Kidney (tissue), 22 donors: Measurements from ENCODE around the gene LONP1. TPM values are rescaled to one million over a fixed set of nuclear protein-coding genes. Genes with fewer than 3 reads are reported as not detected.

Experiments
- DNase-seq, 5 donors: peaks; one replicate each; pipeline ENCODE4 v3.0.0-alpha.2; 2013 to 2020
- FAIRE-seq: peaks from 2 replicates; lab custom pipeline; 2012; peaks lifted over from hg19 to GRCh38; lab: Jason Lieb, UNC
- H3K27ac ChIP-seq, 2 donors: one replicate each; pipeline ENCODE4 v1.7.0; 2013; ENCODE audit warnings: low read depth in 2 of 2, low read length in 2 of 2, inconsistent platforms in 1 of 2
- H3K27me3 ChIP-seq: one replicate; pipeline ENCODE4 v1.7.1; 2013; ENCODE audit warnings: low read length, inconsistent platforms; ENCODE audit not compliant: control insufficient read depth, insufficient read depth
- H3K36me3 ChIP-seq, 3 donors: one replicate each; pipeline versions ENCODE4 v1.7.0 to v1.7.1; 2013; ENCODE audit warnings: low read length in 3 of 3, control low read depth in 1 of 3, inconsistent platforms in 1 of 3; ENCODE audit not compliant: insufficient read depth in 3 of 3, control insufficient read depth in 2 of 3
- H3K4me1 ChIP-seq, 3 donors: one replicate each; pipeline versions ENCODE4 v1.7.0 to v1.7.1; 2013; ENCODE audit warnings: low read length in 3 of 3, inconsistent platforms in 1 of 3, low read depth in 1 of 3; ENCODE audit not compliant: control insufficient read depth in 2 of 3, insufficient read depth in 2 of 3
- H3K4me3 ChIP-seq, 3 donors: one replicate each; pipeline versions ENCODE4 v1.7.0 to v1.8.1; 2013; ENCODE audit warnings: low read length in 3 of 3, control low read depth in 1 of 3, inconsistent platforms in 1 of 3
- H3K9ac ChIP-seq, 3 donors: one replicate each; pipeline versions ENCODE4 v1.7.0 to v1.7.1; 2013; ENCODE audit warnings: low read length in 3 of 3, control low read depth in 1 of 3, inconsistent platforms in 1 of 3
- H3K9me3 ChIP-seq, 3 donors: one replicate each; pipeline versions ENCODE4 v1.7.0 to v1.7.1; 2013; ENCODE audit warnings: low read length in 3 of 3, control low read depth in 1 of 3, inconsistent platforms in 1 of 3; ENCODE audit not compliant: control insufficient read depth in 2 of 3, insufficient read depth in 1 of 3
- CTCF ChIP-seq: IDR thresholded peaks from 3 replicates; pipeline ENCODE4 v1.5.1; 2012; ENCODE audit warnings: mild to moderate bottlenecking, moderate library complexity, borderline replicate concordance; ENCODE audit not compliant: insufficient read depth; ENCODE audit errors: extremely low read depth
- intact Hi-C: fragments of 100-400 bp; cut with DNase I; formaldehyde crosslinking; loops from one replicate; pipeline ENCODE4 v1.11.1; 2022
- long read RNA-seq, 10 donors: library from polyadenylated mRNA in 1 of 10; unstranded in 1 of 10; transcript quantifications; one replicate each; pipeline ENCODE4 v2.0.0 and lab custom pipeline, GENCODE V29; 2021 to 2026
- polyA plus RNA-seq: library from polyadenylated mRNA; stranded (reverse); fragments of 350-450 nt; fragmentation: Illumina TruSeq; extraction: RNeasy Lipid Tissue Mini Kit (QIAGEN cat#74804); gene quantifications from one replicate; pipeline ENCODE4 v1.2.3, GENCODE V29; 2014; ENCODE audit warnings: low read depth, low replicate concordance; ENCODE audit not compliant: insufficient read depth
- total RNA-seq: library from RNA; stranded (reverse); fragmentation: NEBNext Ultra II Directional; extraction: Animal tissue kit (Norgen Biotek cat#: 25700); gene quantifications from one replicate; pipeline ENCODE4 v1.2.1, GENCODE V29; 2021
- donor health status: control.
- donor health status: control.
- donor health status: control.
- donor health status: control.
- donor health status: control.
- donor health status: DM: yes; HTN: yes; CAD: no.
- donor health status: Normal renal cell carcinoma (clear cell type).

Gene LONP1
- total RNA-seq (67.1 TPM), polyA plus RNA-seq (71.5 TPM)
- long read RNA-seq, donor 1, transcript LONP1-201 (18 exons, 3,236 nt) = major isoform, 7 of 13 reads
- long read RNA-seq, donor 1, partial matches to known transcripts = 6 of 13 reads
- long read RNA-seq, donor 1, other reads (novel, unspliced or antisense) = 0 of 13 reads
- long read RNA-seq, donor 2, transcript LONP1-201 (18 exons, 3,236 nt) = major isoform, 5 of 5 reads
- long read RNA-seq, donor 2, partial matches to known transcripts = 0 of 5 reads
- long read RNA-seq, donor 2, other reads (novel, unspliced or antisense) = 0 of 5 reads
- long read RNA-seq, donor 3, transcript LONP1-201 (18 exons, 3,236 nt) = major isoform, 6 of 6 reads
- long read RNA-seq, donor 3, partial matches to known transcripts = 0 of 6 reads
- long read RNA-seq, donor 3, other reads (novel, unspliced or antisense) = 0 of 6 reads
- long read RNA-seq, donor 4, transcript LONP1-201 (18 exons, 3,236 nt) = major isoform, 11 of 20 reads
- long read RNA-seq, donor 4, partial matches to known transcripts = 9 of 20 reads
- long read RNA-seq, donor 4, other reads (novel, unspliced or antisense) = 0 of 20 reads
- long read RNA-seq, donor 5 = 0 reads
- long read RNA-seq, donor 6, partial matches to known transcripts = 0 of 1 reads
- long read RNA-seq, donor 6, other reads (novel, unspliced or antisense) = 0 of 1 reads
- long read RNA-seq, donor 7, transcript LONP1-201 (18 exons, 3,236 nt) = major isoform, 77 of 114 reads
- long read RNA-seq, donor 7, partial matches to known transcripts = 14 of 114 reads
- long read RNA-seq, donor 7, other reads (novel, unspliced or antisense) = 22 of 114 reads
- long read RNA-seq, donor 8, partial matches to known transcripts = 0 of 1 reads
- long read RNA-seq, donor 8, other reads (novel, unspliced or antisense) = 0 of 1 reads
- long read RNA-seq, donor 9, partial matches to known transcripts = 0 of 4 reads
- long read RNA-seq, donor 9, other reads (novel, unspliced or antisense) = 0 of 4 reads
- long read RNA-seq, donor 10, transcript LONP1-201 (18 exons, 3,236 nt) = major isoform, 9 of 9 reads
- long read RNA-seq, donor 10, partial matches to known transcripts = 0 of 9 reads
- long read RNA-seq, donor 10, other reads (novel, unspliced or antisense) = 0 of 9 reads

GRCh38 chr19:5719961-5720790, at the start of gene LONP1, which contains the start of gene CATSPERD:
Gene LONP1, minus strand, starts transcription at chr19:5720146. Its CDS starts 14 bp downstream, at chr19:5720132.
Gene CATSPERD, plus strand, starts transcription at chr19:5720637. Its CDS starts 101 bp downstream, at chr19:5720738.
- TF ChIP-seq CTCF = peak; percentile 95
- H3K9me3 ChIP-seq = no peaks in the 10 kb centered on the region
- no peaks in the 10 kb centered on the region for H3K27me3 ChIP-seq
- H3K36me3 ChIP-seq = peaks cover 0 to 3% (median 0%) of the 10 kb centered on the region in 3 donors
- peak; percentile 99 to 100 (median 100) for DNase-seq
- peaks cover 0 to 17% (median 4%) of the 10 kb centered on the region in 3 donors for H3K4me1 ChIP-seq
- H3K9ac ChIP-seq = peak within 1 kb of the TSS; percentile 71 to 92 (median 80)
- H3K27ac ChIP-seq = peak within 1 kb of the TSS; percentile 94 to 98
- intact Hi-C loops = no loop called here
- H3K4me3 ChIP-seq = peak within 1 kb of the TSS; percentile 81 to 99 (median 98)
- peak; percentile 68 for FAIRE-seq

GRCh38 chr19:5767949-5768348, 48.0 kb upstream of the LONP1 start:
- no peak for TF ChIP-seq CTCF
- H3K27me3 ChIP-seq = no peaks in the 10 kb centered on the region
- intact Hi-C loops = no loop called here
- H3K36me3 ChIP-seq = no peaks in the 10 kb centered on the region
- DNase-seq = no peak
- H3K9ac ChIP-seq = no peak overlapping the region
- H3K27ac ChIP-seq = no peak overlapping the region
- no peak for FAIRE-seq
- no peaks in the 10 kb centered on the region for H3K9me3 ChIP-seq
- H3K4me1 ChIP-seq = no peaks in the 10 kb centered on the region
- H3K4me3 ChIP-seq = no peak overlapping the region

GRCh38 chr19:5765220-5765619, 45.3 kb upstream of the LONP1 start:
- Histone ChIP-seq H3K9me3 (no peaks in the 10 kb centered on the region), H3K4me3 (no peak overlapping the region), H3K9ac (no peak overlapping the region), H3K27ac (no peak overlapping the region), H3K36me3 (no peaks in the 10 kb centered on the region), H3K4me1 (no peaks in the 10 kb centered on the region), H3K27me3 (no peaks in the 10 kb centered on the region)
- FAIRE-seq (no peak), DNase-seq (no peak)
- intact Hi-C loops = no loop called here
- no peak for TF ChIP-seq CTCF
